Osteocyte (in vitro differentiated cells): ENCODE measurements around the gene KBTBD4. TPM values are rescaled to one million over a fixed set of nuclear protein-coding genes. Genes with fewer than 3 reads are reported as not detected.
A peak's percentile ranks its signal among the peaks of the same experiment; 100 is the strongest.
"Not testable (repeated sequence)": the region's sequence is repeated elsewhere in the genome, so short reads cannot be mapped to it uniquely, and the experiment has no call there.

Source experiments
- DNase-seq: peaks from one replicate; pipeline ENCODE4 v3.0.0; 2021; ENCODE audit warnings: mixed read lengths; ENCODE audit not compliant: unreplicated experiment; ENCODE audit errors: extremely low spot score
- H3K27ac Mint-ChIP-seq: one replicate; pipeline ENCODE4 v1.8.0; 2021; ENCODE audit warnings: mild to moderate bottlenecking, mixed read lengths; ENCODE audit not compliant: unreplicated experiment
- H3K27me3 Mint-ChIP-seq: one replicate; pipeline ENCODE4 v1.8.0; 2021; ENCODE audit warnings: mixed read lengths; ENCODE audit not compliant: unreplicated experiment
- H3K36me3 Mint-ChIP-seq: one replicate; pipeline ENCODE4 v1.8.0; 2021; ENCODE audit warnings: mixed read lengths; ENCODE audit not compliant: unreplicated experiment
- H3K4me1 Mint-ChIP-seq: one replicate; pipeline ENCODE4 v1.8.0; 2021; ENCODE audit warnings: mixed read lengths; ENCODE audit not compliant: unreplicated experiment
- H3K4me3 Mint-ChIP-seq: one replicate; pipeline ENCODE4 v1.8.0; 2021; ENCODE audit warnings: mild to moderate bottlenecking, moderate library complexity, mixed read lengths; ENCODE audit not compliant: unreplicated experiment
- H3K9me3 Mint-ChIP-seq: one replicate; pipeline ENCODE4 v1.8.0; 2021; ENCODE audit warnings: mixed read lengths; ENCODE audit not compliant: unreplicated experiment
- total RNA-seq: library from RNA; stranded (reverse); gene quantifications from 2 replicates; pipeline ENCODE4 v1.2.1, GENCODE V29; 2021
- TF ChIP-seq, protein P1 (sequence below): fragments of 200-600 bp; sonication (generic); IDR thresholded peaks from 2 replicates; pipeline ENCODE4 v1.5.0; 2021; ENCODE audit warnings: antibody characterized with exemption, mild to moderate bottlenecking, moderate library complexity

Gene KBTBD4
- total RNA-seq, 1 donor from 2014 or later, result 19.7 TPM

DNA sequence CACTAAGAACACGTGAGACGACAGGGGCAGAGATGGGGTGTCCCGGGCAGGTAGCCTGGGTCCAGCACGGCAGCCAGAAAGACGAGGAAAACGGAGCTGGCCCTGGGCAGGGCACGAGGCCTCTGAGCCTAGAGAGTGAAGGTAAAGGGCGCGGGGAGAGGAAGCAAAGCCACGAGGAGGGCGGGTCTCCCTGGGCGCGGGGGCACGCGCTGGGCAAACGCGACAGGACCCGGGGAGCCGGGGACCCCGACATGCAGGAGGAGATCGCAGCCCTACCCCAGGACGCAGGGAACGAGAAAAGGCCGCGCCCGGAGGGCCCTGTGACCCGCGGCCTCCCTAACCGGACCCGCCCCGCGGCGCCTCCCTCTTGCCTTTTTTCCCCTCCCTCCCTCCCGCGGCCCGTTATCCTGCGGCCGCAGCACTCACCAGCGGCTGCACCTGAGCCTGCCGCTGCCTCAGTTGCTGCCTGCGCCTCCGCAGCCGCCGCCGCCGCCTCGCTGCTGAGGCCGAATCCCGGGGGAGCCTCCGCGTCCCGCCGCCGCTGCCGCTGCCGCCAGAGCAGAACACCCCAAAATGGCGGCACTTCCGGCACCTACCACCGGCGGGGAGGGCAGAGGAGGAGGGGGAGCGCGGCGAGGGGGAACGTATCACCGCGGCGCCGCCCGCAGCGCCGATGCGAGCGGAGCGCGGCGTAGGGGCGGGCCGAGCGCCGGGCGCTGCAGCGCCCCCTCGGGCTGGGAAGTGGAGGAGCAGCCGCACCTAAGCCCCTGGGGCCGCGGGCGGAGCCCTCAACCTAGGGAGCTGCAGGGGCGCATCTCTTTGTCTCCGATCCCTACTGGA, 26.0 kb downstream of the KBTBD4 start, which contains the start of gene CELF1:
TSS of gene CELF1 (minus strand) at position 567 of the 840 bp plus-strand sequence. CDS start 53,609 bp downstream, outside the sequence.
- Mint-ChIP-seq H3K4me1 (peaks cover 24% of the 10 kb centered on the region), H3K27ac (peak within 1 kb of the TSS; percentile 95), H3K9me3 (no peaks in the 10 kb centered on the region), H3K4me3 (peak within 1 kb of the TSS; percentile 98), H3K36me3 (peaks cover 5% of the 10 kb centered on the region), H3K27me3 (no peaks in the 10 kb centered on the region)
- DNase-seq, result peak; percentile 98
- TF ChIP-seq, protein P1, sequence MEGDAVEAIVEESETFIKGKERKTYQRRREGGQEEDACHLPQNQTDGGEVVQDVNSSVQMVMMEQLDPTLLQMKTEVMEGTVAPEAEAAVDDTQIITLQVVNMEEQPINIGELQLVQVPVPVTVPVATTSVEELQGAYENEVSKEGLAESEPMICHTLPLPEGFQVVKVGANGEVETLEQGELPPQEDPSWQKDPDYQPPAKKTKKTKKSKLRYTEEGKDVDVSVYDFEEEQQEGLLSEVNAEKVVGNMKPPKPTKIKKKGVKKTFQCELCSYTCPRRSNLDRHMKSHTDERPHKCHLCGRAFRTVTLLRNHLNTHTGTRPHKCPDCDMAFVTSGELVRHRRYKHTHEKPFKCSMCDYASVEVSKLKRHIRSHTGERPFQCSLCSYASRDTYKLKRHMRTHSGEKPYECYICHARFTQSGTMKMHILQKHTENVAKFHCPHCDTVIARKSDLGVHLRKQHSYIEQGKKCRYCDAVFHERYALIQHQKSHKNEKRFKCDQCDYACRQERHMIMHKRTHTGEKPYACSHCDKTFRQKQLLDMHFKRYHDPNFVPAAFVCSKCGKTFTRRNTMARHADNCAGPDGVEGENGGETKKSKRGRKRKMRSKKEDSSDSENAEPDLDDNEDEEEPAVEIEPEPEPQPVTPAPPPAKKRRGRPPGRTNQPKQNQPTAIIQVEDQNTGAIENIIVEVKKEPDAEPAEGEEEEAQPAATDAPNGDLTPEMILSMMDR, result peak; percentile 97

DNA sequence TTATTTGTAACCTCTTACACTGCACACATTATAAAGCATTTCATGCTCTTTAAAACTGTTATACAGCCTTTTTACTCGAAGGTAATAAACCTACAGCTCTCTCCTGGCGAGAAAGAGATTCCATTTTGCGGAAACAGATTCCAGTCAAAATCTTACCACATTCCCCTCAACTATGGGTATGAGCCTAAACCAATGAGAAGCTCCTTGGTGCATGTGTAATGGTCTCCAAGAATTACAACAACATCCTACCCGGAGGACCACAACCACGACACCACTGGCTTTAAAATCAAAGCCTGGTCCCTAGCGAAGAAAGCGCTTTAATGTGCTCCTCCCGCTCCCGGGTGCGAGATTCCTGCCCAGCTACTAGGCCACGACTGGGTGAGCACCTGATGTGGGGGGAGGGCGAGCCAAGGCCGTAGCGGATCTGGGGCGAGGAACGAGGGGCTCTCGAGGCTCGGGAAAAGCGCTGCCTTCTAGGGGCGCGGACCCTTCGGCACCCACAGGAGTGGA, 26.7 kb downstream of the KBTBD4 start:
- H3K27me3 Mint-ChIP-seq, result no peaks in the 10 kb centered on the region
- H3K9me3 Mint-ChIP-seq, result no peaks in the 10 kb centered on the region
- peak overlapping the region; percentile 95 for H3K27ac Mint-ChIP-seq
- no peak for DNase-seq
- peaks cover 5% of the 10 kb centered on the region for H3K36me3 Mint-ChIP-seq
- peak overlapping the region; percentile 98 for H3K4me3 Mint-ChIP-seq
- TF ChIP-seq, protein P1, result no peak
- H3K4me1 Mint-ChIP-seq, result peaks cover 24% of the 10 kb centered on the region

DNA sequence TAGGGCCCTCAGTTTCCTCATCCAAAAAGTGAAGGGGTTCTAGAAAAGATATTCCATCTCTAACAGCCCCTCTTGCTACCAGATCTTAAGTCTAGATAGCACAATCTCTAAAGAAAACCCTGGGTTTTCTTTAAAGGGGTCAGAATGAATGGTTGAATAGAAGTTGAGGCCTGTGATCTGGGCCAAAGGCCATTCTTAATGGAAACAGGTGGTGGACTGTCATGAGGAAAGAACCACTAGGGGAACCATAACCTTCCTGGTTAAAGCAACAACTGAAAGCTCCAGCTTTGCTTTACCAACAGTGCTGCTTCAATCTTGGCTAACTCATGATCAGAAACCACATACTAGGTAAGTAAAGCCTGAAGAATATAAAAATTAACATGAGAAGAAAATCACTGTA, 27.7 kb downstream of the KBTBD4 start:
- no peaks in the 10 kb centered on the region for H3K27me3 Mint-ChIP-seq
- peak overlapping the region; percentile 98 for H3K4me3 Mint-ChIP-seq
- no peak for DNase-seq
- H3K27ac Mint-ChIP-seq, result peak overlapping the region; percentile 95
- H3K4me1 Mint-ChIP-seq, result peaks cover 24% of the 10 kb centered on the region
- no peaks in the 10 kb centered on the region for H3K9me3 Mint-ChIP-seq
- TF ChIP-seq, protein P1, result peak; percentile 44
- peaks cover 5% of the 10 kb centered on the region for H3K36me3 Mint-ChIP-seq

DNA sequence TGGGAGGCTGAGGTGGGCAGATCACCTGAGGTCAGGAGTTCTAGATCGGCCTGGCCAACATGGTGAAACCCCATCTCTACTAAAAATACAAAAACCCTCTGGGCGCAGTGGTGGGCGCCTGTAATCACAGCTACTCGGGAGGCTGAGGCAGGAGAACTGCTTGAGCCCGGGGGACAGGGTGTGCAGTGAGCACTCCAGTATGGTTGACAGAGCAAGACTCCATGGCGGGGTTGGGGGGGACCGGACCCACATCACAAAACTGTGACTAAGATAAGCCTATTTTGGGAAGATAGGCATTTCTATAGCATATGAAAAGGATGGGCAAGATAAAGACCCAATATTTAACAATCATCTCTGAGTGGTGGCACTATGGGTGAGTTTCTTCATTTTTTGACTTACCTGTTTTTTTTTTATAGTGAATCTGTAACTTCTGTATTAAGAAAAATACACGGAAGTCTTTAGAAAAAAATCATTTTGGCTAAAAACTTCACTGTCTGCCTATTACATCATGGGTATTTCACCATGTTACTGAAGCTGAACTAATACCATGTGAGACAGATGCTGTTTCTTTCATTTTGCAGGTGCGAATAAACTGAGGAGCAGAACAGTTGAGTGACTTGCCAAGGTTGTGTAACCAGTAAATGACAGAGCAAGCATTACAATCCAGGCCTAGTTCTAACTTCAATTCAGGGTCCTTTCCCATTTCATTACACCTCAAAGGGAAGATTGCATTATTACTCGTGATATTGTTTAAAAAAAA, 28.3 kb downstream of the KBTBD4 start:
- H3K27ac Mint-ChIP-seq, result peak overlapping the region; percentile 95
- H3K9me3 Mint-ChIP-seq, result no peaks in the 10 kb centered on the region
- DNase-seq, result no peak
- peaks cover 24% of the 10 kb centered on the region for H3K4me1 Mint-ChIP-seq
- peaks cover 5% of the 10 kb centered on the region for H3K36me3 Mint-ChIP-seq
- H3K4me3 Mint-ChIP-seq, result peak overlapping the region; percentile 22
- H3K27me3 Mint-ChIP-seq, result no peaks in the 10 kb centered on the region
- TF ChIP-seq, protein P1, result no peak

DNA sequence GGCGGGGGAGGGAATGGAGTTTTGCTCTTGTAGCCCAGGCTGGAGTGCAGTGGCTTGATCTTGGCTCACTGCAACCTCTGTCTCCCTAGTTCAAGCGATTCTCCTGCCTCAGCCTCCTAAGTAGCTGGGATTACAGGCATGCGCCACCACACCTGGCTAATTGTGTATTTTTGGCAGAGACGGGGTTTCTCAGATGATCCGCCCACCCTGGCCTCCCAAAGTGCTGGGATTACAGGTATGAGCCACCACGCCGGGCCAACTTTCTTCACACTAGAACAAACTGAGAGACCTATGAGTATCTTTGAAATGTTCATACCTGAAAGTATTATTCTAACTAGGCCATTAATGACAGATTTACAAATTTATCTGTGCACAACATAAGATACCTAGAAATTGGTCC, 32.5 kb downstream of the KBTBD4 start:
- peaks cover 17% of the 10 kb centered on the region for H3K4me1 Mint-ChIP-seq
- H3K9me3 Mint-ChIP-seq, H3K27ac Mint-ChIP-seq, DNase-seq, H3K4me3 Mint-ChIP-seq, H3K36me3 Mint-ChIP-seq, H3K27me3 Mint-ChIP-seq: not testable (repeated sequence)
